NCI-H510A (cell line): ENCODE measurements around the gene MTM1.

Source experiments
- DNase-seq: peaks from one replicate; lab custom pipeline; 2025; lab: John Stamatoyannopoulos, UW

Gene MTM1

GRCh38 chrX:150548684-150549083 lies 19.7 kb upstream of the MTM1 start:
- DNase-seq: no peak

GRCh38 chrX:150551963-150552362 lies 16.5 kb upstream of the MTM1 start:
- no peak for DNase-seq

GRCh38 chrX:150558424-150558823 lies 10.0 kb upstream of the MTM1 start:
- no peak for DNase-seq

- no peak for DNase-seq
Measured at GRCh38 chrX:150564838-150565237, 3.6 kb upstream of the MTM1 start.

GRCh38 chrX:150565551-150565950 lies 2.9 kb upstream of the MTM1 start:
- DNase-seq: no peak

GRCh38 chrX:150566734-150567182 lies 1.7 kb upstream of the MTM1 start:
- DNase-seq: no peak

- no peak for DNase-seq
Measured at GRCh38 chrX:150567645-150568319, 639 bp upstream of the MTM1 start.

GRCh38 chrX:150569155-150569477 lies 695 bp downstream of the MTM1 start:
- DNase-seq: no peak

- DNase-seq: no peak
Measured at GRCh38 chrX:150570512-150570911, 2.1 kb downstream of the MTM1 start.

GRCh38 chrX:150572206-150572605 lies 3.8 kb downstream of the MTM1 start:
- no peak for DNase-seq

GRCh38 chrX:150573106-150573505 lies 4.7 kb downstream of the MTM1 start:
- no peak for DNase-seq

GRCh38 chrX:150573702-150574101 lies 5.3 kb downstream of the MTM1 start:
- no peak for DNase-seq

- no peak for DNase-seq
Measured at GRCh38 chrX:150574559-150575418, 6.4 kb downstream of the MTM1 start.

- DNase-seq: no peak
Measured at GRCh38 chrX:150575419-150575814, 7.0 kb downstream of the MTM1 start.

GRCh38 chrX:150577174-150577573 lies 8.8 kb downstream of the MTM1 start:
- DNase-seq: no peak

GRCh38 chrX:150581093-150581775 lies 12.8 kb downstream of the MTM1 start:
- DNase-seq: no peak

- no peak for DNase-seq
Measured at GRCh38 chrX:150582338-150582948, 14.0 kb downstream of the MTM1 start.

GRCh38 chrX:150587585-150588503 lies 19.4 kb downstream of the MTM1 start:
- DNase-seq: no peak

- DNase-seq: no peak
Measured at GRCh38 chrX:150594584-150594983, 26.2 kb downstream of the MTM1 start.

GRCh38 chrX:150599226-150599625 lies 30.8 kb downstream of the MTM1 start:
- DNase-seq: no peak

GRCh38 chrX:150602296-150602695 lies 33.9 kb downstream of the MTM1 start:
- no peak for DNase-seq
